Endothelial cell of umbilical vein (primary cell): Measurements from ENCODE around the gene SPRED2. TPM values are rescaled to one million over a fixed set of nuclear protein-coding genes. Genes with fewer than 3 reads are reported as not detected.

Experiments
- BruUV-seq: library from RNA; stranded (reverse); fragments of 400-500 nt; replicated peaks from 2 replicates; lab custom pipeline; 2021; lab: Mats Ljungman, UMichigan
- CTCF ChIA-PET: fragments of 300-600, 350-600 bp; sonication (Branson Sonifier 250); formaldehyde crosslinking; loops from one replicate; lab custom pipeline; 2021; ENCODE audit warnings: antibody characterized with exemption, inconsistent platforms; lab: Charles Lee
- POLR2A ChIA-PET: fragments of 300-600, 350-600 bp; sonication (Branson Sonifier 250); formaldehyde crosslinking; loops from one replicate; lab custom pipeline; 2021; ENCODE audit warnings: antibody characterized with exemption, inconsistent platforms; lab: Charles Lee
- DNase-seq: peaks from one replicate; pipeline ENCODE4 v3.0.0-alpha.2; 2011; ENCODE audit warnings: low read depth, low spot score
- FAIRE-seq: peaks from 2 replicates; lab custom pipeline; 2011; peaks lifted over from hg19 to GRCh38; lab: Jason Lieb, UNC
- H2AFZ ChIP-seq: 2 replicates; pipeline ENCODE4 v1.6.0; 2012; ENCODE audit warnings: low read depth, low read length, control low read depth, inconsistent platforms
- H3K27ac ChIP-seq: 2 replicates; pipeline ENCODE4 v1.5.1; 2011; ENCODE audit warnings: low read depth, mild to moderate bottlenecking, control low read depth, low read length, moderate library complexity; ENCODE audit not compliant: insufficient read depth
- H3K27me3 ChIP-seq, 2 experiments: 2 replicates each; pipeline versions ENCODE4 v1.6.0 to v1.6.1; 2011; ENCODE audit warnings: low read length in 2 of 2, mixed read lengths in 1 of 2; ENCODE audit not compliant: control insufficient read depth in 2 of 2, insufficient read depth in 2 of 2
- H3K36me3 ChIP-seq, 2 experiments: 2 replicates in 1 of 2; 3 replicates in 1 of 2; pipeline ENCODE4 v1.5.1; 2011; ENCODE audit warnings: low read length in 2 of 2, mild to moderate bottlenecking in 1 of 2, moderate library complexity in 1 of 2; ENCODE audit not compliant: control insufficient read depth in 2 of 2, insufficient read depth in 2 of 2; ENCODE audit errors: extremely low read depth in 1 of 2
- H3K4me1 ChIP-seq: 3 replicates; pipeline ENCODE4 v1.5.1; 2011; ENCODE audit warnings: mild to moderate bottlenecking, low read length; ENCODE audit not compliant: control insufficient read depth, insufficient read depth; ENCODE audit errors: extremely low read depth
- H3K4me2 ChIP-seq: 2 replicates; pipeline ENCODE4 v1.6.1; 2011; ENCODE audit warnings: low read length, control low read depth, mixed read lengths; ENCODE audit not compliant: insufficient read depth
- H3K4me3 ChIP-seq, 3 experiments: fragments of 200-600 bp in 1 of 3; sonication (generic), shearing (Covaris generic) in 1 of 3; replicated peaks in 1 of 3; 2 replicates each; pipeline ENCODE4 v1.5.1; 2011 to 2016; ENCODE audit warnings: control low read depth in 3 of 3, low read length in 3 of 3, mild to moderate bottlenecking in 2 of 3, inconsistent platforms in 1 of 3, low read depth in 1 of 3, moderate library complexity in 1 of 3; ENCODE audit not compliant: insufficient read depth in 1 of 3
- H3K79me2 ChIP-seq: 2 replicates; pipeline ENCODE4 v1.6.0; 2012; ENCODE audit warnings: low read length, inconsistent platforms; ENCODE audit not compliant: control insufficient read depth, insufficient read depth
- H3K9ac ChIP-seq: replicated peaks from 2 replicates; pipeline ENCODE3; 2011; ENCODE audit warnings: low read length, control low read depth; ENCODE audit not compliant: insufficient read depth; ENCODE audit errors: extremely low read depth
- H3K9me1 ChIP-seq: replicated peaks from 3 replicates; pipeline ENCODE4 v1.6.0; 2011; ENCODE audit warnings: mild to moderate bottlenecking, low read length; ENCODE audit not compliant: control insufficient read depth, insufficient read depth; ENCODE audit errors: extremely low read depth
- H3K9me3 ChIP-seq: replicated peaks from 2 replicates; pipeline ENCODE4 v1.5.1; 2012; ENCODE audit warnings: low read length, inconsistent platforms; ENCODE audit not compliant: control insufficient read depth, insufficient read depth
- H4K20me1 ChIP-seq: replicated peaks from 2 replicates; pipeline ENCODE3; 2011; ENCODE audit warnings: mild to moderate bottlenecking, low read length; ENCODE audit not compliant: control insufficient read depth, insufficient read depth; ENCODE audit errors: extremely low read depth
- CTCF ChIP-seq, 2 donors: IDR thresholded peaks; 1 replicate in 1 of 2; 2 replicates in 1 of 2; pipeline ENCODE4 v1.5.1; 2011; ENCODE audit warnings: low read length in 2 of 2, mild to moderate bottlenecking in 2 of 2, moderate library complexity in 2 of 2, control low read depth in 1 of 2, inconsistent platforms in 1 of 2, low read depth in 1 of 2; ENCODE audit not compliant: insufficient read depth in 1 of 2; ENCODE audit errors: extremely low read depth in 1 of 2
- EZH2 ChIP-seq: IDR thresholded peaks from 2 replicates; pipeline ENCODE4 v1.6.1; 2012; ENCODE audit warnings: borderline replicate concordance, low read depth, mild to moderate bottlenecking, moderate library complexity, low read length, inconsistent platforms; ENCODE audit not compliant: severe bottlenecking
- FOS ChIP-seq: IDR thresholded peaks from 2 replicates; pipeline ENCODE4 v1.6.1; 2011; ENCODE audit warnings: mild to moderate bottlenecking, low read length, moderate library complexity, borderline replicate concordance; ENCODE audit not compliant: insufficient read depth
- GATA2 ChIP-seq: IDR thresholded peaks from 2 replicates; pipeline ENCODE4 v1.7.0; 2011; ENCODE audit warnings: low read depth, mild to moderate bottlenecking, moderate library complexity, mixed read lengths, low read length; ENCODE audit not compliant: insufficient read length, insufficient read depth
- JUN ChIP-seq: IDR thresholded peaks from 2 replicates; pipeline ENCODE4 v1.6.1; 2011; ENCODE audit warnings: borderline replicate concordance, low read depth; ENCODE audit not compliant: insufficient read length, insufficient read depth
- MAX ChIP-seq: IDR thresholded peaks from 2 replicates; pipeline ENCODE4 v1.6.1; 2011; ENCODE audit not compliant: insufficient read depth, insufficient read length
- MYC ChIP-seq: IDR thresholded peaks from one replicate; pipeline ENCODE4 v1.6.1; 2011; ENCODE audit warnings: mild to moderate bottlenecking, low read depth, low read length
- POLR2A ChIP-seq: IDR thresholded peaks from 2 replicates; pipeline ENCODE4 v1.6.1; 2012; ENCODE audit warnings: low read depth, mild to moderate bottlenecking, control low read depth, low read length
- POLR2AphosphoS5 ChIP-seq: IDR thresholded peaks from 2 replicates; pipeline ENCODE4 v1.6.1; 2012; ENCODE audit warnings: low read depth, mild to moderate bottlenecking, control low read depth, low read length, moderate library complexity; ENCODE audit not compliant: insufficient read depth
- dilution Hi-C: fragments of 300-500 bp; cut with MboI; formaldehyde crosslinking; loops from one replicate; pipeline ENCODE4 v1.15.0; 2019; ENCODE audit warnings: low sequenced_read_pairs; ENCODE audit not compliant: extremely low pct_ligation_motif_present
- intact Hi-C: fragments of 100-400 bp; cut with micrococcal nuclease; formaldehyde crosslinking; loops from one replicate; pipeline ENCODE4 v1.10.0; 2022
- polyA plus RNA-seq, 4 experiments: library from polyadenylated mRNA; depleted of rRNA in 3 of 4; stranded (reverse) in 3 of 4; unstranded in 1 of 4; fragments of >200 nt; gene quantifications; 2 replicates each; pipeline versions ENCODE4 v1.2.1 to v1.2.3, GENCODE V29; 2011 to 2012; ENCODE audit warnings: missing spikeins in 1 of 4
- total RNA-seq: library from RNA; stranded (reverse); gene quantifications from 2 replicates; pipeline ENCODE4 v1.2.3, GENCODE V29; 2021

The SPRED2 gene
- total and polyA plus RNA-seq, 2 donors (not counting 3 experiments of a cell fraction or from before 2014, with no cell fraction given), result 3.6 to 9.6 TPM

DNA sequence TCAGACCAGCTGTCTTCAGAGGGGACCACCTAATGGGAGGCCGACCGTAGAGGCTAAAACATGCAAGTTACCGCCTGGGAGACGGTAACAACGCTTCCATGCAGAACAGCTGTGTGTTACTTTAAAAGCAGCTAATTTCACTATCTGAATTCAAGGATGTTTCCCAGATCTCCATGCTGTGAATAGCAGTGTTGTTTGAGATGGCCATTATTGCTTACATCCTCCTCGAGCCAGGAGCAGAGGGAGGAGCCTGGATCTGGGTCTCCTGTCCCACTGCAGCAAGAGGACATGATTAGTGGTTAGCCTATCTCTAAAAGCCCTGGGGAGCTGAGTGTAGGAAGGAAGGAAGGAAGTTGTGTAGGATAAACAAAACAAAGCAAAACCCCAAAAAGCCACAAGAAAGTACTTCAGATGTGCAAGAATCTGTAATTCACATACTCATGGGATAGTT is 153.8 kb downstream of the SPRED2 start:
- Histone ChIP-seq H3K9me1 (no peaks in the 10 kb centered on the region), H3K27me3 (peaks cover 4 to 11% of the 10 kb centered on the region in 2 experiments), H3K4me1 (peaks cover 16% of the 10 kb centered on the region), H3K27ac (no peak overlapping the region), H3K9ac (no peak overlapping the region), H3K4me2 (no peak overlapping the region), H3K79me2 (no peaks in the 10 kb centered on the region), H3K36me3 (no peaks in the 10 kb centered on the region), H3K9me3 (no peaks in the 10 kb centered on the region), H4K20me1 (no peaks in the 10 kb centered on the region), H3K4me3 (no peak overlapping the region), H2AFZ (no peak overlapping the region)
- FAIRE-seq, result peak; percentile 74
- ChIA-PET POLR2A (interaction anchor here (0.7 kb wide), 1 partner anchor 26 kb away, joined by 3 read pairs; no protein-coding TSS in a partner anchor), CTCF (interaction anchor here (1.1 to 2.0 kb wide), 4 partner anchors 13 to 274 kb away, joined by 3 to 7 read pairs (median 4); no protein-coding TSS in a partner anchor)
- no TSS peak for BruUV-seq
- TF ChIP-seq FOS (no peak), MAX (no peak), GATA2 (peak; percentile 48), CTCF (IDR thresholded peaks at IDR 0.05; ENCODE audit: extremely low read depth in 1 of 2, insufficient read depth in 1 of 2, low read depth in 1 of 2, low read length in 2 of 2) (no peak), JUN (no peak), POLR2A (no peak), EZH2 (no peak), MYC (no peak), POLR2AphosphoS5 (peak; percentile 75)
- no peak for DNase-seq
- intact Hi-C loops (loop anchor here (5.0 kb wide), 1 partner anchor 89 kb away; no protein-coding TSS in a partner anchor), dilution Hi-C loops (no loop called here)
